IPS DF 4.7 (cell line): Measurements from ENCODE around the gene KCNIP4.
"Not testable (repeated sequence)": the region's sequence is repeated elsewhere in the genome, so short reads cannot be mapped to it uniquely, and the experiment has no call there.

Experiments used
- DNase-seq: peaks from one replicate; pipeline ENCODE4 v3.0.0-alpha.2; 2013; ENCODE audit warnings: low spot score; ENCODE audit errors: extremely low read depth

The KCNIP4 gene

GRCh38 chr4:20870436-20870835 lies 1078.1 kb downstream of the KCNIP4 start:
- DNase-seq: no peak

- no peak for DNase-seq
Observed at GRCh38 chr4:20868108-20868507, 1080.5 kb downstream of the KCNIP4 start.

- no peak for DNase-seq
Observed at GRCh38 chr4:20860878-20861277, 1087.7 kb downstream of the KCNIP4 start.

DNA sequence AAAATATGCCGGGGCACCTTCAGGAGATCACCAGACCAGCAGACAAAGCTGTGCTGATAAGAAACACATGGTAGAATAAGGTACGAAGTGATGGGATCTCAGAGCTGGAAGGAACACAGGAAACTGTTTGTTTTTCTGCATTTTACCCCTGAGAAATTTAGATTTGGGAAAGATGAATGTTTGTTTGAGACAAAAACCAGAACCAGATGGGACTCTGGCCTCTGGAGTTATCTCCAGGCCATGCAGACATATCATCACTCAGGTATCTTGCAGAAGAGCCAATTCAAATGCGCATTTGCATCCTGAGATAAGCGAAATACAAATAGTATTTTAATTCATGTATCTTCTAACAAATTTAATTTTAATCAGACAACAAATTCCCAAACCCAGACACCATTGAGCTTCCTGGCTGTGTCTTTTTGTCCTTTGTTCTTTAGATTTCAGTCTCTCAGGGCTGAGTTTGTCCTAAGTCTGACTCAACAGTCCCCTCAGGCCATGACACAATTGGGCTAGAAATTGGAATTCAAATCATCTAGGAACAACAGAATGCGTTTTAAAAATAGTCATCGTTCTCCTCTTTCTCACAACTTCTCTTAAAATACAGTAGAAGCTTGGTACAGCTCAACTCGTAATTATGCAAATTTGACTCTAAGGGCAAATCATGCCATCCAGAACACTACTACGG lies 1089.3 kb downstream of the KCNIP4 start:
- no peak for DNase-seq

GRCh38 chr4:20857081-20857480 lies 1091.5 kb downstream of the KCNIP4 start:
- DNase-seq: no peak

DNA sequence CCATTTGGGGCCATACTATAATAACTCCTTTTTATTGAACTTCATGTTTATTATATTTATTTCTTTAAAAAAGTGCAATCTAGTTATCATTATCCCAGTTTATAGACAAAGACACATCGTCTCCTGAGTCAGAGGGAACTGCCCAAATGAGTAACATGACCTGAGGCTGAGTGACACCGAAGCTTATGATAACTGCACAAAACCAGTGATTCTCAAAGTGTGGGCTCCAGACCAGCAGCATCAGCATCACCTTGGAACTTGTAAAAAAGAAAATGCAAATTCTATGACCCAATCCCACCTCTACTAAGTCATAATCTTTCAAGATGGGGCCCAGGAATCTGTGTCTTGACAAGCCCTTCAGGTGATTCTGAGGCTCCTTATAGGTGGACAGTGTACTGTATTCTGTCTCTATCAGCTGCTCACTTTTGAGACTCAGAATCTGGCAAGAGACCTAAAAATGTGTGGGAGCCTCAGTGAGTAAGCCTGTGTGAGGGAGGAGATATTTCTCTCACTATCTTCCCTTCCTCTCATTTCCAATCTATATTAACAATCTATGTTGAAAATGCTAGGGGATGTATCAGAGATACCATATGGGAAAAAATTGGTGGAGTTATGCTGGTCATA lies 1101.3 kb downstream of the KCNIP4 start:
- no peak for DNase-seq

DNA sequence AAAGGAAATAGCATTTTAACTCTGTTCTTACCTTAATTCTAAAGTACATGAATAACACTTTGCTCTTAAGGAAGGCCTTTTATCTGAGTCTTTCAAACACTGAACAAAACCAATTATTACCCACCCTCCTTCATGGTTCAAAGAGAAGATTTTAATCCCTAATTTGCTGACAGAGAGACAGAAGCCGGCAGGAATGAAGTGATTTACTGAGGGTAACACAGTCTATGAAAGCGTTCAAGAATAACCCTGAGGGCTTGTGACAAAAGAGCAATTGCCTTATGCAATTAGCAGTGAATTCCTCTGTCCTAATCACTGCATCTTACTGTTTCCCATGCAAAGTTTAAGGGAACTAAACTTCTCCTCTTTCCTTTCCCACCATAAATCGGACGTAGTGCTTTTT lies 1104.3 kb downstream of the KCNIP4 start:
- no peak for DNase-seq

GRCh38 chr4:20840648-20841190 lies 1107.9 kb downstream of the KCNIP4 start:
- no peak for DNase-seq

DNA sequence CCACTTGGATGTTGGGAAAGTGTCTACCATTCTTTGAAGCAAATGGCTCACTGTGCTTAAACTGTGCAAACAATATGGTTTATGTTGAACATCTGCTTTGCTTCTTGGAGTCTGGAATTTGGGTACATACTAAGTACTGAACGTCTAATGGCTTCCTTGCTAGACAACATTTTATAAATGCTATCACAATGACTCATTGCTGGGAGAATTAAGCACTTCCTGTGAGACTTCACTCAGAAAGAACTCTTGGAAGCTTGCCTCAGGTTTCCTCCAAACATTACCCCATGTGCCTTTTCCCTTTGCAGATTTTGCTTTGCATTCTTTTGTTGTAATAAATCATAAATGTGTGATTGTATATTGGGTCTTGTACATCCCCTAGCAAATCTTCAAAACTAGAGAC lies 1108.6 kb downstream of the KCNIP4 start:
- DNase-seq: no peak

DNA sequence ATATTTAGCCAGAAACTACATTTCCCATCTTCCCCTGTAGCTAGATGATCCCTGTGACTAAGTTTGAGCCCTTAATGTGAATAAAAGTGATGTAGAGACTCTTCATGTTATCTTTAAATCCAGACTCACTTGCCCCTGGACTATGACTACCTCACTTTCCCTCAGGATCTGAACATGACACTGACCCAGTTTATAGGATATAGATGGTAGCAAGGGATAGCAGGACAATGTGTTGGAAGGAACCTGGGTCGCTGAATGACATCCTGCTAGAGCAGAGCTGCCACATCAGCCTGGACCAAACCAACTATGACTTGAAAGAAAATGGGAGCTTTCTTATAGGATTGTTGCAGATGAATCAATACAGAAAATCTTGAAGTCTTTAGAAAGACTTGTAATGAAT lies 1110.1 kb downstream of the KCNIP4 start:
- DNase-seq: no peak

DNA sequence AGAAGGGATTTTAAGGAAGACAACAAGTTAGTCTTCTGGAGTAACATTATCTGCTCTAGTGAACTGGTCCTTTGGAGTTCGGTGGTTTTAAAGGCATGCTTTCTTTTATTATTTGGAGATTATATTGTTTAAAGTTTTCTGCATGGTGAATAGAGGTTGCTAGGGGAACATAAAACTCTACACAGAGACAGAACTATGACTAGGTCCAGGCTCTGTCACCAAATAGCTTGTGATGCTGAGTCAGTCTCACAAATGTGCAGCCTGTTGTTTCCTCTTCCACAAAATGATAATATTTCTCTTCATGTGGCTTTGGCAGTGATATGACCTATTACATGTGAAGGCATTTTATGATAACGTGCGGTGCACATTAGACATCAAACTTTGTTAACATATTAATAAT lies 1115.7 kb downstream of the KCNIP4 start:
- no peak for DNase-seq

DNA sequence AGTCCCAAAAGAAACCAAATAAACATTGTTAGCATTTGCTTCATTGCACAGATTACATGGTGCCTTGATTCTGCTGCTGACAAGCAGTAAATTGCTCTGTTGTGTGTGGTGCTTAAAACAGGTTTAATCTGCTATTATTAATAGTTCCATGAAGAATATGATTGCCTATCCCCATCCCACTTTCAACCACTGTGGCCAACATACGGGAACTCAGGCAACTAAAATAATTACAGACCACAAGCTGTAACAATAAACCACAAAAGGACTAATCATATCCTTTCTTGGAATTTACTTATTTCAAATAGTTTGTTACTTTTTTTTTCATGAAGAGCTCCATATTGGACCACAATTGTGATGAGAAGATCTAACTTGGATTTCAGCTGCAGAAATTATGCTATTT lies 1116.8 kb downstream of the KCNIP4 start:
- no peak for DNase-seq

- no peak for DNase-seq
Observed at GRCh38 chr4:20829617-20830357, 1118.8 kb downstream of the KCNIP4 start.

- no peak for DNase-seq
Observed at GRCh38 chr4:20825505-20825904, 1123.1 kb downstream of the KCNIP4 start.

DNA sequence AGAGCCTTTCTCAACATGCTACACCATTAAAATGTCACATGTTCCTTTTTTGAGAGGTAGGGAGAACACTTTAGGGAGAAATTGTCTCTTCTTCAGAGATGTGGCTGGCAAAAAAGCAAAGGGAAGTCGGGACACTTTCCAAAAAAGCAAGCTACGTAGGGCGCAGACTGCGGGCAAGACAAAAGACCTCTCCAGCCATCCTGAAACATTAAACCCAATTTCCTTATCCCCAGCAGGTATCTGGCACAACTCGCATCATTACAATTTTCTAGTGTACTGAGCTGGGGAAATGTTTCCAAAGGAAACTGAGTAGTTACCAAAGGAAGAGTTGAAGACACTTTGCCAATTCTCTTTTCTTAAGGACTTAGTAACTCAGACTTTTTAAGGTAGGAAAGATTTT lies 1132.3 kb downstream of the KCNIP4 start:
- no peak for DNase-seq

- DNase-seq: no peak
Observed at GRCh38 chr4:20813700-20814099, 1134.9 kb downstream of the KCNIP4 start.

DNA sequence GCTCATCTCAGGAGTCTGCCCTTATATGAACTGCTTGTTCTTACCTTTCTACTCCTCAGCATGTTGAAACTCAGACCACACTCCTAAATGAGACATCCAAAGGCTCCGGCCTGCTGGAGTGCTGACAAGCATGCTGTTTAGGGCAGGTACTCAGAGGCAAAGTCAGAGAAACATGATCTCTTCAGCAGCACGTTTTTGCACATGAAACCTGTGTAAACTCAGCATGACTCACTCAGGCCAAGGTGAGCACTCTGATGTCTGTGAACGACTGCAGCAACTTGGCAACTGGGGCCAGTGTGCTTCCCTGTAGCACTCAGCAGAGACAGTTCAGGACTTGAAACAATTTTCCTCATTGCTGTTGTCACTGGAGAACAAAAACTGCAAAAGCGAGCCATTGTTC lies 1138.8 kb downstream of the KCNIP4 start:
- DNase-seq: peak; percentile 46

DNA sequence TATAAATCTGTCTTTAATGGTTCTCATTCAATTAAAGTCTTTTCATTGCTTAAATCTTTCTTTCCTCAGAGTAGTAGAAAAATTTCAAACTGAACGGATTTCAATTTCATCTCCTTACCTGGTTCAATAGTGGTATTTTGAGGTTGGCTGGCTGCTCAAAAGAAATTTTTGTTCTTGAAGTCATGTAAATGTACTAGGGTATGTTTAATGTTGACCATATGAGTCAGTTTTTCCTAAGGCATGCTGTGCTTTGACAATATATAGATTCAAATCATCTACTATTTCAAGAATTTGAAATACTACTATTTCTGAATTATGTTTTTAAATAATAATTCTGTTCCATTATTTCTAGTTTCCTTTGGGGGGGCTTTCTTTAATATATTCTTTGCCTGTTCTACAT lies 1142.9 kb downstream of the KCNIP4 start:
- no peak for DNase-seq

GRCh38 chr4:20787940-20788665 lies 1160.5 kb downstream of the KCNIP4 start:
- DNase-seq: no peak

- DNase-seq: not testable (repeated sequence)
Observed at GRCh38 chr4:20783134-20783533, 1165.4 kb downstream of the KCNIP4 start.

GRCh38 chr4:20778896-20779295 lies 1169.7 kb downstream of the KCNIP4 start:
- no peak for DNase-seq
